Measurements from ENCODE around the gene L3MBTL2.

The L3MBTL2 gene

DNA sequence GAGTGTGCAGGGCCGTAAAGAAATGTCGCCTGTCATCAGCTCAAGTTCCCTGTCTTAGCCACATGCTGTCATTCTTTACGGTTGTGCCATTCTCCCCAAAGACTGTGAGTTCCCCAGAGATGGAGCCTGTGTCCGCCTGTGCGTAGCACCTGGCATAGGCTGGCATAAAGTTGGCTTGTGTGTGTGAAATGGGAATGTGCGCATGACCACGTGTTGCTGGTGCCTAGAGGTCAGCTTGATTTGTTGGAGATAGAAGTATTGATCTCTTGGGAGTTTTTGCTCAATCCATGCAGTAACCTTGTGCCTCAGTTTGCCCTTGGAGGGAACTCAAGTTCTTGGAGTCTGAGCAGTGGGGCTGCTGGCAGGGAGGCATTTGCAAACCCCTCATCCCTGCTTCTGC lies 26.3 kb downstream of the L3MBTL2 start:
- TF ChIP-seq, protein P1, sequence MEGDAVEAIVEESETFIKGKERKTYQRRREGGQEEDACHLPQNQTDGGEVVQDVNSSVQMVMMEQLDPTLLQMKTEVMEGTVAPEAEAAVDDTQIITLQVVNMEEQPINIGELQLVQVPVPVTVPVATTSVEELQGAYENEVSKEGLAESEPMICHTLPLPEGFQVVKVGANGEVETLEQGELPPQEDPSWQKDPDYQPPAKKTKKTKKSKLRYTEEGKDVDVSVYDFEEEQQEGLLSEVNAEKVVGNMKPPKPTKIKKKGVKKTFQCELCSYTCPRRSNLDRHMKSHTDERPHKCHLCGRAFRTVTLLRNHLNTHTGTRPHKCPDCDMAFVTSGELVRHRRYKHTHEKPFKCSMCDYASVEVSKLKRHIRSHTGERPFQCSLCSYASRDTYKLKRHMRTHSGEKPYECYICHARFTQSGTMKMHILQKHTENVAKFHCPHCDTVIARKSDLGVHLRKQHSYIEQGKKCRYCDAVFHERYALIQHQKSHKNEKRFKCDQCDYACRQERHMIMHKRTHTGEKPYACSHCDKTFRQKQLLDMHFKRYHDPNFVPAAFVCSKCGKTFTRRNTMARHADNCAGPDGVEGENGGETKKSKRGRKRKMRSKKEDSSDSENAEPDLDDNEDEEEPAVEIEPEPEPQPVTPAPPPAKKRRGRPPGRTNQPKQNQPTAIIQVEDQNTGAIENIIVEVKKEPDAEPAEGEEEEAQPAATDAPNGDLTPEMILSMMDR (IDR thresholded peaks at IDR 0.05; ENCODE audit: borderline replicate concordance, control extremely low read depth, extremely low read depth, insufficient read depth, missing control alignments), result no peak
- in situ Hi-C loops (cut with MboI; ENCODE audit: low sequenced_read_pairs, unreplicated experiment), result loop anchor here (10.0 kb wide), 1 partner anchor 307 kb away; no protein-coding TSS in a partner anchor

DNA sequence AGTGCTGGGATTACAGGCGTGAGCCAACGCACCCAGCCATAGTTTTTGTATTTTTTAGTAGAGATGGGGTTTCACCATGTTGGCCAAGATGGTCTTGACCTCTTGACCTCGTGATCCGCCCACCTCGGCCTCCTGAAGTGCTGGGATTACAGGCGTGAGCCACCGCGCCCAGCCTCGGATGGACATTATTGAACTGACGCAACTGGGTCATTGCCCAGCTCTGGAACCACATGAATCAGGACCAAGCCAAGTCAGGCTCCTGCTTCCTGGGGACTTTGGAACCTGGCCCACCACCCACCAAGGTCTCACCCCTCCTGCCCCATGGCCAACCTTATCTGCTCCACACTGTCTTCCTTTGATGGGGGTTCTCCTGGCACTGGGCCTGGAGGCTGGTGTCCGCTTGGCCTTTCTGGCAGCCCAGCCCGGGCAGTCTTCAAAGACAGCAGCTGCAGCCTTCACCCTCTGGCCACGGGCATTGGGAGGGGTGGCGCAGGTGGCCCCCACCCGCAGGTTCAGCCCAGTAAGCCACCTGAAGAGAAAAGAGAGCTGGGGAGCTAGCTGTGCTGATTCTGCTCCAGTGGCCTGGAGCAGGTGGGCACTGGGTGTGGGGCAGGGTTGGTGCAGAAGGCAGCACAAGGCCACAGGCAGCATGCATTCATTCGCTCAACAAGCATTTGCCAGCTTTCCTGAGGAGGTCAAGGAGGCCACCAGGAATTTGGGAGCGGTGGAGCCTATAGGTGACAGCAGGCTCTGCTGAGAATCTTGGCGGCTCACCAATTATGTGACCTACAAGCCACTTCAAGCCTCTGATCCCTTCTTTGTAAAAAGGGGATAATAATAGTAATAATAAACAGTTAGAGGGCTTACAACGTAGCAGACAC lies 29.9 kb downstream of the L3MBTL2 start:
- TF ChIP-seq, protein P1 (IDR thresholded peaks at IDR 0.05; ENCODE audit: borderline replicate concordance, control extremely low read depth, extremely low read depth, insufficient read depth, missing control alignments), result no peak
- no peak for DNase-seq (ENCODE audit: low spot score)
- in situ Hi-C loops (cut with MboI; ENCODE audit: low sequenced_read_pairs, unreplicated experiment), result loop anchor here (10.0 kb wide), 1 partner anchor 310 kb away; no protein-coding TSS in a partner anchor

More for the DNA sequence above, 26.3 kb downstream of the L3MBTL2 start:
- no peak for DNase-seq (ENCODE audit: low spot score)

DNA sequence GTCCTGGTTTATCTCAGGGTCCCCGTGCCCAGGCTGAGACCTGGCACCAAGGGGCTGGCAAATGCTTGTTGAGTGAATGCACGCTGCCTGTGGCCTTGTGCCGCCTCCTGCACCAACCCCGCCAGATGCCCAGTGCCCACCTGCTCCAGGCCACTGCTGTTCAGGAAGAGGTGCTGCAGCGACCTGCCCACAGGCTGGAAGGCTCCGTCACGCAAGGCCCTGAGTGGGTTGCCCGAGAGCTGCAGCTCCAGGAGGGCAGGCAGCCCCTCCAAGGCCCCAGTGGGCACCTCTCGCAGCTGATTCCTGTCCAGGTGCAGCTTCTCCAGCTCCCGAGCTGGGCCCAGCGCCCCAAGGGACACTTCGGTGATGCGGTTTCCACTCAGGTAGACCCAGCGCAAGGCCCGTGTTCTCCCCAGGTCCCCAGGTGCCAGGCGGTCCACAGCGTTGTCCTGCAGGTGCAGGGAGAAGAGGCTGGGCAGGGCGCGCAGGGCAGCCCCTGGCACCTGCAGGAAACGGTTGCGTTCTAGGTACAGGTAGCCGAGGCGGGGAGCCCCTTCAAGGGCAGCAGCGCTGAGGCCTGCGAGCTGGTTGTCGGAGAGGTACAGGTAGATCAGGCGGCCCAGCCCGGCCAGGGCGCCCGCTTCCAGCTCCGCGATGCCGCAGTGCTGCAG lies 32.1 kb downstream of the L3MBTL2 start:
- in situ Hi-C loops (cut with MboI; ENCODE audit: low sequenced_read_pairs, unreplicated experiment), result loop anchor here (10.0 kb wide), 1 partner anchor 312 kb away; no protein-coding TSS in a partner anchor
- TF ChIP-seq, protein P1 (IDR thresholded peaks at IDR 0.05; ENCODE audit: borderline replicate concordance, control extremely low read depth, extremely low read depth, insufficient read depth, missing control alignments), result no peak
- no peak for DNase-seq (ENCODE audit: low spot score)

DNA sequence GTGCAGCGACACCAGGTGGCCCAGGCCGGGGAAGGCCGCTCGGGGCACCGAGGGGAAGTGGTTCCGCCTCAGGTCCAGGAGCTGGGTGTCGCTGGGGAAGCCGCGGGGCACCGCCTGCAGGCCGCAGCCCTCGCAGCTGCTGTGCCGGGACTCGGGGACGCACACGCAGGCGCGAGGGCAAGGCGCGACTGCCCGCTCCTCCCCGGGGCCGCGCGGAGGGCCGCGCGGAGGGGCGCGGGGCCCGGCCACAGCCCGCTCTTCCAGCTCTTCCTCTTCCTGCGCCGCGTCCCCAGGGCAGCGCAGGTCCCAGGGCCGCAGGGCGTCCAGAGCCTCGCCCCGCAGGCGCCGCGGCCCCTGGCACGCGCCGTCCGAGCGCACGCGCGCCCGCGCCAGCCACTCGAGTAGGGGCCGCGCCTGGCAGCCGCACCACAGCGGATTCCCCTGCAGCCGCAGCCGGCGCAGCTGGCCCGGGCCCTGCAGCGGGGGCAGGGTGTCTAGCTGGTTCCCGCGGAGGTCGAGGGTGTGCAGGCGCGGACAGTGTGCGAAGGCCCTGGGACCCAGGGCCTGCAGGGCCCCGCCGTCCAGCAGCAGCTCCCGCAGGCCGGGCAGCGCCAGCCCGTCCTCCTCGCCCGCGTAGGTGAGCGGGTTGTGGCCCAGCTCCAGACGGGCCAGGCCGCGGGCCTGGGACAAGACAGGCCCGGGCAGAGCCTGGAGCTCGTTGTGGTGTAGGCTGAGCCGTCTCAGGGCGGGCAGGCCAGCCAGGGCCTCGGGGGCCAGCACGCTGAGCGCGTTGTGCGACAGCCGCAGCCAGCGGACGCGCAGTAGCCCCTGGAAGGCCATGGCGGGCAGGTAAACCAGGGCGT lies 32.8 kb downstream of the L3MBTL2 start:
- DNase-seq (ENCODE audit: low spot score), result peak; percentile 93
- TF ChIP-seq, protein P1 (IDR thresholded peaks at IDR 0.05; ENCODE audit: borderline replicate concordance, control extremely low read depth, extremely low read depth, insufficient read depth, missing control alignments), result peak; percentile 87
- in situ Hi-C loops (cut with MboI; ENCODE audit: low sequenced_read_pairs, unreplicated experiment), result loop anchor here (10.0 kb wide), 1 partner anchor 313 kb away; no protein-coding TSS in a partner anchor

DNA sequence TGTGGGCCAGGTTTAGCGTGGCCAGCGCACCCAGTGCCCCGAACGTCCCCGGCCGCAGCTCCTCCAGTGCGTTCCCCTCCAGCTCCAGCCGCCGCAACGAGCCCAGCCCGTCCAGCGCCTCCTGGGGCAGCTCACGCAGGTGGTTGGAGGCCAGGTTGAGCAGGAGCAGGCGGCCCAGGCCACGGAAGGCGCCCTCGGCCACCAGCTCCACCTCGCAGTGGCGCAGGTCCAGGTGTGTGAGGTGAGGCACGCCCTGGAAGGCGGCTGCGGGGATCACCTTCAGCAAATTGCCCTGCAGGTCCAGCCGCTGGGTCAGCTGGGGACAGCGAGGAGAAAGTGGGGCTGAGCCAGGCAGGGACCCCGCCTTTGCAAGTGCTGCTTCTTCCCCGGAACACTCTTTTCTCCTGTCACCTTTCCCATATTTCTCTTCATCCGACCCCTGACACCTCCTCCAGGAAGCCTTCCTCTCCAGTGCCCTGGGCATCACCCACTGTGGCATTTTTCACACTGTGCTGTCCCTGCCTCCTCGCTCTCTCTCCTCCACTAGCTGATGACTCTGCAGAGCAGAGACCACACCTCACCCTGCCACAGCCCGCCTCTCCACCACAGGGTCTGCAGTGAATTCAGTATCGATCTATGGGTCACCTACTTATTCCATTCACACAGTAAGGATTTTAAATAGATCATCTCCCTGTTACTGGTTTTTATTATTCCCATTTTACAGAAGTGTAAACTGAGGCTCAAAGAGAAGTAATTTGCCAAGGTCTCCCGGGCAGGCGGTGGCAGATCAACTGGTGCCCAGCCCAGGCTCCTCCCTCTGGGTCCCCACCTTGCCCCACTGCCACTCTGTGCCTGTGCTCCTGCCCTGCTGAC lies 33.7 kb downstream of the L3MBTL2 start:
- TF ChIP-seq, protein P1 (IDR thresholded peaks at IDR 0.05; ENCODE audit: borderline replicate concordance, control extremely low read depth, extremely low read depth, insufficient read depth, missing control alignments), result no peak
- in situ Hi-C loops (cut with MboI; ENCODE audit: low sequenced_read_pairs, unreplicated experiment), result loop anchor here (10.0 kb wide), 1 partner anchor 314 kb away; no protein-coding TSS in a partner anchor
- DNase-seq (ENCODE audit: low spot score), result no peak
